Prostate gland (tissue), 2 donors: ENCODE measurements around the gene XXYLT1.

Experiments
- POLR2A ChIP-seq: fragments of 450-650 bp; IDR thresholded peaks from one replicate; pipeline ENCODE4 v1.6.1; 2016; ENCODE audit warnings: antibody characterized with exemption, mild to moderate bottlenecking
- POLR2AphosphoS5 ChIP-seq: sonication (generic); formaldehyde crosslinking; IDR thresholded peaks from one replicate; pipeline ENCODE4 v1.6.1; 2017; ENCODE audit warnings: antibody characterized with exemption
- TF ChIP-seq, protein P1 (sequence below), 4 experiments: fragments of 200-600 bp in 2 of 4; fragments of 450-650 bp in 2 of 4; sonication (generic) in 2 of 4; IDR thresholded peaks; 1 replicate in 3 of 4; 2 replicates in 1 of 4; pipeline ENCODE4 v1.5.1; 2016 to 2019; ENCODE audit warnings: antibody characterized with exemption in 4 of 4, mild to moderate bottlenecking in 2 of 4, moderate library complexity in 2 of 4

DNA sequence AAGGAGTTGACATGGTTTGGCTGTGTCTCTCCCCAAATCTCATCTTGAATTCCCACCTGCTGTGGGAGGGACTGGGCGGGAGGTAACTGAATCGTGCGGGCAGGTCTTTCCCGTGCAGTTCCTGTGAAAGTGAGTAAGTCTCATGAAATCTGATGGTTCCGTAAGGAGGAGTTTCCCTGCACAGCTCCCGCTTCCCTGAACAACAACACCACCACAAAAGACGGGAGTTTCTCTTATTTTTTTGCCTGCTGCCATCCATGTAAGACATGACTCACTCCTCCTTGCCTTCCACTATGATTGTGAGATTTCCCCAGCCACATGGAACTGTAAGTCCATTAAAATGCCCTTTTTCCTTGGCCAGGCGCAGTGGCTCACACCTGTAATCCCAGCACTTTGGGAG, 22.7 kb downstream of the XXYLT1 start:
- TF ChIP-seq, protein P1, sequence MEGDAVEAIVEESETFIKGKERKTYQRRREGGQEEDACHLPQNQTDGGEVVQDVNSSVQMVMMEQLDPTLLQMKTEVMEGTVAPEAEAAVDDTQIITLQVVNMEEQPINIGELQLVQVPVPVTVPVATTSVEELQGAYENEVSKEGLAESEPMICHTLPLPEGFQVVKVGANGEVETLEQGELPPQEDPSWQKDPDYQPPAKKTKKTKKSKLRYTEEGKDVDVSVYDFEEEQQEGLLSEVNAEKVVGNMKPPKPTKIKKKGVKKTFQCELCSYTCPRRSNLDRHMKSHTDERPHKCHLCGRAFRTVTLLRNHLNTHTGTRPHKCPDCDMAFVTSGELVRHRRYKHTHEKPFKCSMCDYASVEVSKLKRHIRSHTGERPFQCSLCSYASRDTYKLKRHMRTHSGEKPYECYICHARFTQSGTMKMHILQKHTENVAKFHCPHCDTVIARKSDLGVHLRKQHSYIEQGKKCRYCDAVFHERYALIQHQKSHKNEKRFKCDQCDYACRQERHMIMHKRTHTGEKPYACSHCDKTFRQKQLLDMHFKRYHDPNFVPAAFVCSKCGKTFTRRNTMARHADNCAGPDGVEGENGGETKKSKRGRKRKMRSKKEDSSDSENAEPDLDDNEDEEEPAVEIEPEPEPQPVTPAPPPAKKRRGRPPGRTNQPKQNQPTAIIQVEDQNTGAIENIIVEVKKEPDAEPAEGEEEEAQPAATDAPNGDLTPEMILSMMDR (IDR thresholded peaks at IDR 0.05), result no peak
- TF ChIP-seq POLR2A (no peak), POLR2AphosphoS5 (no peak)
